HG03103 (cell line): ENCODE data around the gene SARS2.
"Not testable (repeated sequence)": the region's sequence is repeated elsewhere in the genome, so short reads cannot be mapped to it uniquely, and the experiment has no call there.

Source experiments
- ATAC-seq: cut with Tn5 transposase; IDR thresholded peaks from one replicate; pipeline ENCODE4 v1.9.1; 2021; ENCODE audit warnings: low read depth; ENCODE audit not compliant: unreplicated experiment

SARS2 gene

DNA sequence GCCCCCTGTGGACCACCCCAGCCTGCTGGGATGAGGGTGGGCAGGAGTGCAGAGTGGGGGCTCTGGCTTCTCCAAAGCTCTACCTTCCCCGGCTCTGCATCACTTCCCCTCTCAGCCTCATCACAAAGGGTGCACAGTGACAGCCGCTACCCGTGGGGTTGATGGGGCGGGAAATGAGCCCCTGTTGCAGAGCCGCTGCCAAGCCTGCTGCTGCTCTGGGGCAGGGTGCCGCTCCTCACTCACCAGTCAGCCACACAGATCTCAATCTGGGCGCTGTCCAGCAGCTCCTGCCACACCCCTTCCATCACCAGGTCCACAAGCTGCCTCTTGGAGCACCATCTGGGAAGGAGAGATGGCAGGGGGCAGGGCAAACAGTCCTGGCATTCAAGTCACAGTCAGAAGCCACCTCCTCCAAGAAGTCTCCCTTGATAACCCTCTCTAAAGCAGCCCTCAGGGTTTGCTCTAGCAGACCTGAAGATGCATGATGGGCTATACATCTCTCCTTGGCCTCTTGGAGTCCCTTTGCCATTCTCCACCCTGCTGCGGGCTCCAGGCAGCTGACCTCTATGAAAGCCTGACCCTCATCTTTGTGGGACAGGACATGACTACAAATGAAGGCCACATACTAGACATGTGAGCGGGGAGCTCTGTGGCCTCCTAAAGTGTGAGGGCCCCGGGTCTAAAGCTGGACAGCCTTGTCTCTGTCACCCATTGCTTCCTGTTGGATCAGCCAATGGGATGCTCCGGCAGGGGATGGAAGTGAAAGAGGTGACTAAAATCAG is 15.9 kb upstream of the SARS2 start:
- no peak for ATAC-seq

DNA sequence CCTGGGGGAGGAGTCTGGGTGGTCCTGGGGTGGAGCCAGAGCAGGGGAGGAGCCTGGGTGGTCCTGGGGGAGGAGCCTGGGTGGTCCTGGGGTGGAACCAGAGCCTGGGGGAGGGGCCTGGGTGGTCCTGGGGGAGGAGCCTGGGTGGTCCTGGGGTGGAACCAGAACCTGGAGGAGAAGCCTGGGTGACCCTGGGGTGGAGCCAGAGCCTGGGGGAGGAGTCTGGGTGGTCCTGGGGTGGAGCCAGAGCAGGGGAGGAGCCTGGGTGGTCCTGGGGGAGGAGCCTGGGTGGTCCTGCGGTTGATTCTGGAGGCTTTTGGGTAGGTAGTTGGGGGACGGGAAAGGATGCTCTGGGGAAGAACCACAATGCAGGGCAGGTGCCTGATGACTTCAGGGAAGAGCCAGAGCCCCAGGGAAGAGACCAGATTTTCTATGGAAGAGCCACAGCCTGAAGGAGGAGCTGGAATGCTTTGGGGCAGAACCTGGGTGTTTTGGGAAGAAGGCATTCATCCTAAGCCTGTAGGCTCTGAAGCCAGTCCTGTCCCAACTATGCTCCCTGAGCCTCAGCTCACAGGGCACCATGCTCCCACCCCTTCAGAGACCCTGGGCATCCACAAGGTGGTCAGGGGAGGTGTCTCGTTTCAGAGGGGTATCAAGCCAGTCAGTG is 15.1 kb upstream of the SARS2 start:
- no peak for ATAC-seq

DNA sequence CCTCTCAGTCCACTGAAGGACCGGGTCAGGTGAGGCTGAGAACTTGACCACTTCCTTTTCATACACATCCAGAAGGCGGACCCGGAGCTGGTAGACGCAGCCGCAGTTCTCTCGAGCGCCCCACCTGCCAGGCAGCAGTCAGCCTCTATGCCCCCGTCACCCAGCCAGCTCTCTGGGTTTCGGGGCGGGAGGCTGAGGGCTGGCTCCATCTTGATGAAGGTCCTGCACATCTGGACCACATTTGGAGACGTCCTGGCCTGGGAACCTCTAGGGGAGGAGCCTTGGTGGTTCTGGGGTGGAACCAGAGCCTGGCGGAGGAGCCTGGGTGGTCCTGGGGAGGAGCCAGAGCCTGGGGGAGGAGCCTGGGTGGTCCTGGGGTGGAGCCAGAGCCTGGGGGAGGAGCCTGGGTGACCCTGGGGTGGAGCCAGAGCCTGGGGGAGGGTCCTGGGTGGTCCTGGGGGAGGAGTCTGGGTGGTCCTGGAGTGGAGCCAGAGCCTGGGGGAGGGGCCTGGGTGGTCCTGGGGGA is 14.5 kb upstream of the SARS2 start:
- no peak for ATAC-seq

DNA sequence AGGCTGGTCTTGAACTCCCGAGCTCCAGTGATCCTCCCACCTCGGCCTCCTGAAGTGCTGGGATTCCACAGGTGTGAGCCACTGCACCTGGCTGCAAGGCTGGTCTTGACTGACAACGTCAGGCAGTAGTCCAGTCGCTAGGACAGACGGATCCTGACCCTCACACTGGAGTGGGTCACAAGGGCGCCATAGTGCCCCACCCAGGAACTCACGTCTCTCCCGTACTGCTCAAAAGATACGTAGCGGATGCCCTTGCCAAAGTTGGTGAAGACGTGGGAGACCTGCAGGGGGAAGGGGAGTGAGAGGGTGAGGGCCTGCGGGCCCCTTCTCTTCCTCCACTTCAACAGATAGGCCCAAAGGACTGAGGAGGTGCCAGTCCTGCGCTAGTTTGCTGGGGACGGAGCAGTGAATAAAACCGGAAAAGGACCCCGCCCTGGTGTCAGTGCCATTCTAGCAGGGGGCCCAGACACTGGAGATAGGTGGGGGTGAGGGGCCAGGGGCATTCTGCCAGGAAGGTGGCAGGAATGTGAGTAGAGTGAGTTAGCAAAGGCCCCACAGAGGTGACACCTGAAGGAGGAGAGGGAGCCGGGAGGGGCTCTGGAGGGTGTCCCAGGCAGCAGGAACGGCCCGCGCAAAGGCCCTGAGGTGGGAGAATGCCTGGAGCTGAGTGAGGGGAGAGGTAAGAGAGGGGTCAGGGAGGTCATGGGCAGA is 12.1 kb upstream of the SARS2 start:
- ATAC-seq: no peak

DNA sequence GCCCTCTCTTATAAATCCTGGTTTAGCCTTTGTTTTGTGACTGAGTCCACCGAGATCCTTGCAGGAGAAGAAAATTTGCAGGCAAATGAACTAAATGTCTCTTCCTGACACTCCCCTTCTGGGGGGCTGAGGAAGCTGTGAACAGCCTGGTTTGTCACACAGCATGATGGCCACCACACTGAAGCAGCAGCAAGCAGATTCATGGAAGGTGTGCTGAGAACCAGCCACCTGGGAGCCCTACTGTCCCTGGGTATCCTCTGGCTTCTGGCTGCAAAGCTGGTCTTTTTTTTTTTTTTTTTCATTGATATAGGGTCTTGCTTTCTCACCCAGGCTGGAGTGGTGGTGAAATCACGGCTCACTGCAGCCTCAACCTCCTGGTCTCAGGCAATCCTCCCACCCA is 11.4 kb upstream of the SARS2 start:
- ATAC-seq: no peak

DNA sequence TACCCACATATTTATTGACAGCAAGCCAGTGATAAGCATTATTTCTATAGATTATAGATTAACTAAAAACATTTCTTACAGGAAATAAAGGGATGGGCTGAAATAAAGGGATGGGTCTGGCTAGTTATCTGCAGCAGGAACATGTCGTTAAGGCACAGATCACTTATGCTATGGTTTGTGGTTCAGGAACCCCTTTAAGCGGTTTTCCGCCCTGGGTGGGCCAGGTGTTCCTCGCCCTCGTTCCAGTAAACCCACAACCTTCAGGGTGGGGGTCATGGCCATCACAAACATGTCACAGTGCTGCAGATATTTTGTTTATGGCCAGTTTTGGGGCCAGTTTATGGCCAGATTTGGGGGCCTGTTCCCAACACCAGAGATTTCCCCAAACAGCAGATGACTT is 10.9 kb upstream of the SARS2 start:
- ATAC-seq: not testable (repeated sequence)

DNA sequence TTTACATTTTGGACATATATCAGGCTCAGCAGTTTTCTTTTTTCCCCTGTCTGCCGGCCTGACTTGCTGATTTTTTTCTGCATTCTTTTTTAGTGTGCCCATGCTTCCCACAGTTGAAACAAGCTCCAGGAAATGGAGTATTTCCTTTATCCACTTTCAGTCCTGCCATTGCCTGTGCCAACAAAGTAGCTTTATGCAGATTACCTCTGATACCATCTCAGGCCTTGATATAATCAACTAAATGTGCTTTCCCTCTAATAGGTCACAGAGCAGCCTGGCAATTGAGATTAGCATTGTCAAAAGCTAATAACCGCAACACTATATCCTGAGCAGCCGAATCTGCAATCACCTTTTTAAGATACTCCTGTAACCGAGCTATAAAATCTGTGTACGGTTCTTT is 9.4 kb upstream of the SARS2 start:
- ATAC-seq: no peak

DNA sequence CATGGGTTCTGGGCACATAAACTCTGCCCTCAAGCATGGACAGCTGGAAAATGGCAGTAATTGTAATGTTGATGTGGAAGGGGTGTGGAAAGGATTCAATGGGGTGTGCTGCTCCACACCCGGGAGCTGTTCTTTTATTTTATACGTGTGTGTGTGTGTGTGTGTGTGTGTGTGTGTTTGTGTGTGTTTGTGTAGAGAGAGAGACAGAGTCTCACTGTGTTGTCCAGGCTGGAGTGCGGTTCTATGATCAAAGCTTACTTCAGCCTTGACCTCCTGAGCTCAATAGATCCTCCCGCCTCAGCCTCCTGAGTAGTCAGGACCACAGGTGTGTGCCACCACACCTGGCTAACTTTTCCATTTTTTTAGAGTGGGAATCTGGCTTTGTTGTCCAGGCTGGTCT is 3.0 kb upstream of the SARS2 start:
- ATAC-seq: no peak

DNA sequence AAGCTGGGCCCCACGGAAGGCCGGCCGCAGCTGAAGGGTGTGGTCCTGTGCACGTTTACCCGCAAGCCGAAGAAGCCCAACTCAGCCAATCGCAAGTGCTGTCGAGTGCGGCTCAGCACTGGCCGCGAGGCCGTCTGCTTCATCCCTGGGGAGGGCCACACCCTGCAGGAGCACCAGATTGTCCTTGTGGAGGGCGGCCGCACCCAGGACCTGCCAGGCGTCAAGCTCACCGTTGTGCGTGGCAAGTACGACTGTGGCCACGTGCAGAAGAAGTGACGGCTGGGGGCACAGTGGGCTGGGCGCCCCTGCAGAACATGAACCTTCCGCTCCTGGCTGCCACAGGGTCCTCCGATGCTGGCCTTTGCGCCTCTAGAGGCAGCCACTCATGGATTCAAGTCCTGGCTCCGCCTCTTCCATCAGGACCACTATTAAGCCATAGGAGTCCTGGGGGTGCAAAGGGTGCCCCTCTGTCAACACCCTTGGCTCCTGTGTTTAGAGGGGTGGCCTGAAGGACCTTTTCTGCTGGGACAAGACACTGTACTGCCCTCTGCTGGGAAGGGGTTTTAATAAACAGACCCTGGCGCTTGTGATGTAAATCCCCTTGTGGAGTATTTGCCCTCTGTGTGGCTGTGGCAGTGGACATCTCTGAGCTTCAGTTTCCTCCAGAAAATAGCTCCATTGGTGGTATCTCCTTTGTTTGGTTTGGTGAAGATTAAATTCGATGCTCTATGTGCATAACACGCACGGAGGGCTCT is 2.0 kb upstream of the SARS2 start:
- ATAC-seq: no peak

DNA sequence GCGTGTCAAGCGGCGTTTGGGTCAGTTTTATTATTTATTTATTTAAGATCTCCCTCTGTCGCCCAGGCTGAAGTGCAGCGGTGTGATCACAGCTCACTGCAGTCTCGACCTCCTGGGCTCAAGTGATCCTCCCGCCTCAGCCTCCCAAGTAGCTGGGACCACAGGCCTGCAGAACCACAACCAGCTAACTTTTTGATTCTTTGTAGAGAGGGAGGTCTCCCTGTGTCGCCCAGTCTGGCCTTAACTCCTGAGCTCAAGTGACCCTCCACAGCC is 894 bp upstream of the SARS2 start:
- ATAC-seq: no peak

DNA sequence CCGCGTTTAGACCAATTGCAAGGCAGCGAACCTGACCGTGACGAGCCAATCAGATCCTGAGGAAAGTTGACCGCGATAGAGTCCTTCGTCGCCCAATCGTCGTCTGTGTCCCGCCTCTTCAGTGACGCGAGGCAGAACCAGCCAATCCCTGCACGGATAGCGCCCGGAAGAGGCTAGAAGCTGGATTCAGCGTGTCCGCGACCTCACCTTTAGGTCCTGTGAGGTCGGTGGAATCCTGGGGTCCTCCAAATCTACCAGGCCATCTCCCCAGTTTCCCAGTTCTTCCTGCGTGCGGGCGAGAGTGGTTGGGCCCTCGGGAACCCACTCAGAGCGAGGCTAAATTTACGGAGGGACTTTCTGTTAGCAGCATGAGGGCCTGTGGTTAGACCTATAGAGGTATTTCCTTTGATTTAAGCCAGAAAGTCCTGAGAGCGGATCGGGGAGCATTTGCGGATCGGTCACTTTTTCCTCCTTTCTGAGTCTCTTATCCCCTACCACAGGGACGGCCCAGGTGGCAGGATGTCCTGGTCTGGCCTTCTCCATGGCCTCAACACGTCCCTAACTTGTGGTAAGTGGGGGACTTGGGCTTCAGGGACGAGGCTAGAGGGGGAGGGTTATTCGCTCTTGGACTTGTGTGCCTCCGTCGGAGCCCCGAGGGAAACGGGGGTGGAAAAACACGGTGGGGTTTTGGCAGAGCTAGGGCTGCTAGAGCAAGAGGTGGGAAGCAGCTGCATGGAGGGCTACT is 385 bp upstream of the SARS2 start, which contains the start of gene MRPS12:
TSS of gene MRPS12 (plus strand) at position 169 of the 745 bp plus-strand sequence. CDS start at position 520, 351 bp downstream.
- peak; percentile 90 for ATAC-seq

DNA sequence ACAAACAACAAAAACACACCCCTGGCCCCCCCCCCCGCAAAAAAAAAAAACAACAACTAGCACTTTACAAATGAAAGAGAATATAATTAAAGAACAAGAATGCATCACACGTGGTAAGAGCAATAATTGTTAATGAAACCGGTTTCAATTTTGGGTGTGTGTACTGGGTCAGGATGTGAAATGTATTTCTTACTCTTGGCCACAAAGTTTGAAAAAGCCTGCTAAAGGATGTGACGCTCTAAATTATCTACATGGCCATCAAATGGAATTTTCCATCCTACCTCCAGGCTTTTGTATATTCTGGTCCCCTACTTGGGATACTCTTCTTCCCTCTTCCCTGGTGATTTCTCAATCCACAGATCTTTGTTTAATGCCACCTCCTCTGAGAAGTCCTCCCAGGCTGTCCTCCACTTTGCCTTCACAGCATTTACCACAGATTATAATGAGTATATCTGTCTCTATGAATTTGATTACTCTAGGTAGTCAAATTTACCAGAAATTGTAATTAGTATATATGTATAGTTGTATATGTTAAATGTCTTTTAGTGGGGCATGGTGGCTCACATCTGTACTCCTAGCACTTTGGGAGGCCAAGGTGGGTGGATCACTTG is 2.1 kb downstream of the SARS2 start:
- no peak for ATAC-seq

DNA sequence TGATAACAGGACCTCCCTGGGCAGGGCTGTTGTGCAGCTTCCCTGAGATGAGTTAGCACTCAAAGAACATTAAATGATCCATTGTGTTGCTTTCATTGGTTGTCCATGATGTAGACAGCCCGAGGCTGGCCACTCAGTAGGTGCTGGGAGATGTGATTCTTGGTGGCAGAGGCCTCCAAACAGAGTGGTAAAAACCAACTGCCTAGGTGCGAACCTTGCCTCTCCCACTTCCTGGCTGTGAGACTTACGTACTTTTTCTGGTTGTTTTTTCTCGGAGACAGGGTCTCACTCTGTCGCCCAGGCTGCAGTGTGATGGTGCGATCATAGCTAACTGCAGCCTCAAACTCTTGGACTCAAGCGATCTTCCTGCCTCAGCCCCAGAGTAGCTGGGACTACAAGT is 6.2 kb downstream of the SARS2 start:
- no peak for ATAC-seq

DNA sequence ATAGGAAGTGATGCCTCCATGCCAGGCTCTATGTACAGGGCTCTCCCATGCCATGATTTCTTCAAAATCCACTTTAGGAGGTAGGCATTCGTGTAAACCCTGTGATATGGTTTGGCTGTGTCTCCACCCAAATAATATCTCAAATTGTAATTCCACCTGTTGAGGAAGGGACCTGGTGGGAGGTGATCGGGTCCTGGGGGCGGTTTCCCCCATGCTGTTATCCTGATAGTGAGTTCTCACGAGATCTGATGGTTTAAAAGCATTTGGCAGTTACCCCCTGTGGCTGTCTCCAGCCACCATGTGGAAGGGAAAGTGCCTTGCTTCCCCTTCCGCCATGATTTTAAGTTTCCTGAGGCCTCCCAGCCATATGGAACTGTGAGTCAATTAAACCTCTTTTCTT is 8.1 kb downstream of the SARS2 start:
- ATAC-seq: no peak

DNA sequence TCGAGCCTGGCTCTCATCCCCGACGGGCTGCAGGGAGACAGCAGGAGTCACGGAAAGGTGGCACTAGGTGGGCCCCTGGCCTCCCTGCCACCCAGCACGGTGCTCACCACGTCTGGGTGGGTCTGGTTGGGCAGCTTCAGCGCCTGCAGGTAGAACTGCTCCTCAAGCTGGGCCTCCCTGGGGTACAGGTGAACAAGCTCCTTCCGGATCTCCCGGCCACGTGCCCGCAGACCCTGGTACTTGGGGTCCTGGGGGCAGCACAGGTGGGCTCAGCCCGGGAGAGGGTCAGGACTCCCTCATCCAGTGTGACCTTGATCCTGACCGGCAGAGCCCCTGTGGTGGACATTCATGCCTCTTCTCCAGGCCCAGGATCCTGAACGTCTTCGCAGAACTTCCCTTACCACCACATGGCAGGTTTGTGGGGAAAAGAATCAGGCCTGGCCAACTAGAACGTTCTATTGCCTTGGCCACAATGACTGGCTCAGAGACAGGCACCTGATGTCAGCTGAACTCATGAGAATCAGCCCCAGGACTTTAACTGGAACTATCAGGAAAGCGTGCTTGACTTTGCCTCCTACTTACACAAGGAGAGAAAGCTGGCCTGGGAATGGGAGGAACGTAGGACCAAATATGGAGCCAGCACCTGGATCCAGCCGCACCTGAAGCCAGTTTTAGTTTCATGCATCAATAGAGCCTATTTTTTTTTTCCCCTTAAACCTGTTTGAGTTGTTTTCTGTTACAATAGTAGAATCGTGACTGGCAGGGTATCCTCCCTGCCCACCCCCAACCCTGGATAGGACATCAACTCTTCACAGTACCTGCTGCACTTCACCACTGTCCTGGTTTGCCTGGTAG is 8.9 kb downstream of the SARS2 start:
- no peak for ATAC-seq

DNA sequence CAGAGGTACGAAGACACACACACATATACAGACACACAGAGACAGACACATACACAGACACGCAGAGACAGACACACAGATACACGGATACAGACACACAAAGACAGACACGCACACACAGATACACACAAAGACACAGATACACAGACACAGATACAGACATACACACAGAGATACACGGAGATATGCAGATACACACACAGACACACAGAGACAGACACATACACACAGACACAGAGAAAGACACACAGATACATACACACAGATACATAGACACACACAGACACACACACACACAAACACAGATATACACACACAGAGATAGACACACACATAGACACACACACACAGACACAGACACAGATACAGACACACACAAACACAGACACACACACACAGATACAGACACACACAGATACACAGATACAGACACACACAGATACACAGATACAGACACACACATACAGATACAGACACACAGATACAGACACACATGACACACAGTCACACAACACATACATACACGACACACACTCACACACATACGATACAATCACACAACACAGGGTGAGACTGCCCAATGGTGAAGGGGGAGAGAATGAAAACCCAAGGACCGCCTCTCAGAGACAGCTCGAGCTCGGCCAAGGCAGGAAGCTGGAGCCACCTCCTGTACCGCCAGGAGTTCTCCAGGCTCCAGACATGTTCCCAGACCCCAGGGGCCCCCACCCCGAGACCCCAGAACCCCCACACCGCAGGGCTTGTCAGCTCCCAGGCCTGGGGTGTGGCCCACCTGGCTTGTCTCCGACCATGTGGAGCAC is 9.8 kb downstream of the SARS2 start:
- no peak for ATAC-seq

DNA sequence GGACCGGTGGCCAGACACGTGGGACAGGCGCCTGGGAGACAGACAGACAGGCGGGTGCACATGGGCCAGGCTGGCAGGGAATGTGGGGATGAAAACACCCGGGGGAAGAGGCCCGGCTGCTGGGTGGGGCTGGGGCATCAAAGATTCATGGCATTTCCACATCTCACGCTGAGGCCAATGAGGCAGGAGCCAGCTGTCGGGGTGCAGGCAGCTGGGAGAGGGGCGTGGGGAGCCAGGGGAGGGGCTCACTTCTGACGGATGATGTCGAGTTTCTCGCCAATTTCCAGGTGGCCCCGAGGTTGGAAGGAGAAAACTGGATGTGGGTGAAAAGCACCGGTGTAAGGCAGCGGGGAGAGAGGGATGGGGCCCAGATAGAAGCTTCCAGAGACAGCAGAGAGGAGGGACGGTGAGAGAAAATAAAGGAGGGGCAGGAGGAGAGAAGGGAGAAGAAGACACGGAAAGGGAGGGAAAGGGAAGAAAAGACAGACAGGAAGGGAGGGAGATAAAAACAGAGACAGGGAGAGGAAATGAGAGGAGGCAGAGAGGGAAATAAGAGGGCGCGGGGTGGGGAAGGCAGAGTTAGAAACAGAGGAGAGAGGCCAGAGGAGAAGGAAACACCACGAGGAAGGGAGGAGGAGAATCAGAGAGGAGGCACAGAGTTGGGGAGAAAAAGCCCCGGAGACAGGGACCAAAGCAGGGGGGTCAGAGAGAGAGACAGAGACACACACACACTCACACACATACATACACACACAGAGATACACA is 10.5 kb downstream of the SARS2 start:
- no peak for ATAC-seq
